Central memory CD8-positive, alpha-beta T cell (primary cell): ENCODE measurements around the gene RIN3.
A peak's percentile ranks its signal among the peaks of the same experiment; 100 is the strongest.

Experiments used
- ATAC-seq: fragments of 150-1000 bp; cut with Tn5 transposase; replicated peaks from 2 replicates; pipeline ENCODE4 v1.10.0; 2022; ENCODE audit warnings: mild to moderate bottlenecking, moderate FRiP score, moderate number of reproducible peaks; ENCODE audit not compliant: poor library complexity, severe bottlenecking; ENCODE audit errors: extremely low read depth
- DNase-seq, 2 donors: peaks; one replicate each; pipeline ENCODE4 v3.0.0; 2021; ENCODE audit warnings: low spot score in 2 of 2
- H3K27ac Mint-ChIP-seq: one replicate; pipeline ENCODE4 v1.8.0; 2022; ENCODE audit warnings: low read depth, mild to moderate bottlenecking, moderate library complexity, mixed read lengths
- H3K27me3 Mint-ChIP-seq: one replicate; pipeline ENCODE4 v1.8.0; 2022; ENCODE audit warnings: mixed read lengths
- H3K36me3 Mint-ChIP-seq: one replicate; pipeline ENCODE4 v1.8.0; 2022; ENCODE audit warnings: mild to moderate bottlenecking, moderate library complexity, mixed read lengths; ENCODE audit not compliant: insufficient read depth
- H3K4me1 Mint-ChIP-seq: one replicate; pipeline ENCODE4 v1.8.0; 2022; ENCODE audit warnings: mixed read lengths
- H3K4me3 Mint-ChIP-seq: one replicate; pipeline ENCODE4 v1.8.0; 2022; ENCODE audit warnings: mild to moderate bottlenecking, moderate library complexity, mixed read lengths
- H3K9me3 Mint-ChIP-seq: one replicate; pipeline ENCODE4 v1.8.0; 2022; ENCODE audit warnings: mixed read lengths

Gene RIN3

DNA sequence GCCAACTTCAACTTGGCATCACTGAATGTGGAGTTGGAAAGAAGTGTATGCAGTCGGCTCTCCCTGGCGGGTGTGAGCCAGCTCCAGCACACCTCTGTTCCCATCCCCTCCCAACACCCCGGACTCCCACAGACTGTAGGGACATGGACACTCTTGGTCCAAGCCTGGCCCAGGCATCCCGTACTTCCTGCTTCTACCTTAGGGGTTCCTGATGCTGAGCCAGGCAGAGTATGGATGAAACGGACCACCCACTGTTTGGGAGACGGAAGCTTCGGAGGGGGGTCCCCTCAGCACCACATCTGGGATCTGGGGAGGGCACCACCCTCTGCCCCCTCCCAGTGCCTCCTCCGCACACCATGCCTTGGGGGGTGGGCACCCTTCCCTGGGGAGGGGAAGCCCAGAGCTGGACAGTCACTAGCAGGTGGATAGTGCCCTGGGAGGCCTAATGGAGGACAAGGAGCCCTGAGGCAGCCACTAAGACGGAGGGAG lies 172.9 kb downstream of the RIN3 start:
- H3K36me3 Mint-ChIP-seq, result peaks cover 21% of the 10 kb centered on the region
- DNase-seq (no peak), ATAC-seq (no peak)
- peaks cover 7% of the 10 kb centered on the region for H3K4me1 Mint-ChIP-seq
- no peaks in the 10 kb centered on the region for H3K27me3 Mint-ChIP-seq
- peak overlapping the region; percentile 19 for H3K27ac Mint-ChIP-seq
- H3K9me3 Mint-ChIP-seq, result no peaks in the 10 kb centered on the region
- H3K4me3 Mint-ChIP-seq, result no peak overlapping the region

DNA sequence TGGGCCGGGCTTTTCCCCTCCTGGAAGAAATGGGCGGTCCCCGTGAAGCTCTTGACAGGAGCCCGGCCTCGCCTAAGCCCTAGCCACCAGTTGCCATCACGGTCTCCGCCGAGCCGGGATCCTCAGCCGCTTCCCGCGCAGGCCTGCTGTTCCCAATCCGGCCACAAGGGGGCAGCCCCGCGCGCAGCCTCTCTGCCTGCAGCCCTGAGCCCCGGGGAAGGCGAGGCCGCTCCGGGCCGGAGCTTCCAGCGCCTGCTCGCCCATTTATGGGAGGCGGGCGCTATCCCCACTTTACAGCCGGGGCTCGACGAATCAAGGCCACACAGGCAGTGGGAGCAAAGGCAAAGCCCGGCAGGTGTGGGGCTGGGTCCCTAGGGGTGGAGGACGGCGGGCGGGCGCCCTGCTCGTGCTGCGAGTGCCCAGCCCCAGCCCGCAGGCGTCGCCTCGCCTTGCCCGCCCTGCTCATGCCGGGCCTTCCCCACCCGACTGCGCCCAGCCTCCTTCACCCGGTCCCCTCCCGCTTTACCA lies 173.4 kb downstream of the RIN3 start:
- DNase-seq (peak in 1 of 2 donors; percentile 60), ATAC-seq (peak; percentile 61)
- H3K4me3 Mint-ChIP-seq, result no peak overlapping the region
- H3K4me1 Mint-ChIP-seq, result peaks cover 6% of the 10 kb centered on the region
- H3K9me3 Mint-ChIP-seq, result no peaks in the 10 kb centered on the region
- H3K36me3 Mint-ChIP-seq, result peaks cover 21% of the 10 kb centered on the region
- no peaks in the 10 kb centered on the region for H3K27me3 Mint-ChIP-seq
- H3K27ac Mint-ChIP-seq, result peak overlapping the region; percentile 19

DNA sequence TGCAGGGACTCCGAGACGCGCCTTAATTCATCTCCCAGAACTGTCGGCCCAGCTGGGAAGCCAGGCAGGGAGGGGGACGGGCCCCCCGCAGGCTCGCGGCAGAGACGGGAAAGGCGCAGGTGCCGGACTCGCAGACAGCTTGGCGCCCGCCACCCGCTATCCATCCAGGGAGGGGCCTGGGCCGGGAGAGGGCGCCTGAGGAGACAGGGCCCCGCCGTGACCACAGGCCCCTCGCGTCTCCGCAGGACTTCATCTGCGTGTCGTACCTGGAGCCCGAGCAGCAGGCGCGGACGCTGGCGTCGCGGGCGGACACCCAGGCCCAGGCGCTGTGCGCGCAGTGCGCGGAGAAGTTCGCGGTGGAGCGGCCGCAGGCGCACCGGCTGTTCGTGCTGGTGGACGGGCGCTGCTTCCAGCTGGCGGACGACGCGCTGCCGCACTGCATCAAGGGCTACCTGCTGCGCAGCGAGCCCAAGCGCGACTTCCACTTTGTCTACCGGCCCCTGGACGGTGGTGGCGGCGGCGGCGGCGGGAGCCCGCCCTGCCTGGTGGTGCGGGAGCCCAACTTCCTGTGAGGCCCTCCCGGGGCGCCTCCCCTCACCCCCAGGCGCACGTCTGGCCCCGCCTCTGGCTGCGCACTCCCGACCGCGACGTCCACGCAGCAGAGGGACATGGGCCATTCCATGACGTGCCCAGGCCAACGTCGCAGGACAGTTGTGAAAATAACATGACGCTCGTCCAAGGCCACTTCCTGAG lies 174.3 kb downstream of the RIN3 start:
- peaks cover 12% of the 10 kb centered on the region for H3K4me1 Mint-ChIP-seq
- H3K27ac Mint-ChIP-seq, result no peak overlapping the region
- peaks cover 21% of the 10 kb centered on the region for H3K36me3 Mint-ChIP-seq

DNA sequence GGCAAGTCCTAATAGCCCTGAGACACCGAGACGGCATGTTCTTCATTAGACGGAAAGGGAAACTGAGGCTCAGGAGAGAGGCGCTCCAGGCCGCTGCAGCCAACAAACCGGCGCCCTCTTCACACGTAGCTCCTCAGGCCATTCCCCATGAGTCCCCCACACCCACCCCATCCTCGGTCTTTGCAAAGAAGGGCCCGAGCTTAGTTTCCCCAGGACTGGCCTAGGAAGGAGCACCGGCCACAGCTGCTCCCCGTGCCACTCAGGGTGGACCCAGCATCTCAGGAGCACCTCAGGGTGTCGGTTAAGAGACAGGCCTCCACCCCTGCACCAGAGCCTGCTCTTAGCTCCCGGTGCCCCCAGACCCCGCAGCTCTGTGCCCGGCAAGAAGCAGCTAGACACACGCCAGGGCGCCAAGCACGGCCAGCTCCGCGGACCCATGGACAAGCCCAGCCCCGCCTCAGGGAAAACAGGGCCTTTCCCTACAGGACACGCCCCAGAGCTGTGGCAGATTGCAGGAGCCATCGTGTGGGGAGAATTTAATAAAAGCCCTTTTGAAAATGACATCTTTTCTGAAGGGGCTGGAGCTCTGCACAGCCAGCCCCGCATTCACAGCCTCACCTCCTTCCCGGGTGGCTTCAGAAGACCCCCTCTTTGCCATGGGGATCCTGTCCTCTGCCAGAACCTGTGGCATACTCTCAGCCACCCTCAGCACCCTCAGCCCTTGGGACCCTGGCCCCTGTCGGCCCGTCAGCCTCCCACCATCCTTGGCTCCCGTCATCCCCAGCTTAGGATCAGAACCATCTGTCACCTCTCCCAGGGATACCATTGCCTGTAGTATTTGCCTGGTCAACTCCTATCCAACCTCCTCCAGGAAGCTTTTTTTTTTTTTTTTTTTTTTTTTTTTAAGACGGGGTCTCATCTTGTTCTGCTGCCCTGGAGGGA lies 175.1 kb downstream of the RIN3 start:
- H3K36me3 Mint-ChIP-seq, result peaks cover 19% of the 10 kb centered on the region
- no peaks in the 10 kb centered on the region for H3K9me3 Mint-ChIP-seq
- peaks cover 19% of the 10 kb centered on the region for H3K4me1 Mint-ChIP-seq
- no peak overlapping the region for H3K4me3 Mint-ChIP-seq
- no peaks in the 10 kb centered on the region for H3K27me3 Mint-ChIP-seq
- no peak overlapping the region for H3K27ac Mint-ChIP-seq
- DNase-seq (no peak), ATAC-seq (no peak)

More for the DNA sequence above, 174.3 kb downstream of the RIN3 start:
- no peak overlapping the region for H3K4me3 Mint-ChIP-seq
- DNase-seq (no peak), ATAC-seq (no peak)
- no peaks in the 10 kb centered on the region for H3K27me3 Mint-ChIP-seq
- H3K9me3 Mint-ChIP-seq, result no peaks in the 10 kb centered on the region

DNA sequence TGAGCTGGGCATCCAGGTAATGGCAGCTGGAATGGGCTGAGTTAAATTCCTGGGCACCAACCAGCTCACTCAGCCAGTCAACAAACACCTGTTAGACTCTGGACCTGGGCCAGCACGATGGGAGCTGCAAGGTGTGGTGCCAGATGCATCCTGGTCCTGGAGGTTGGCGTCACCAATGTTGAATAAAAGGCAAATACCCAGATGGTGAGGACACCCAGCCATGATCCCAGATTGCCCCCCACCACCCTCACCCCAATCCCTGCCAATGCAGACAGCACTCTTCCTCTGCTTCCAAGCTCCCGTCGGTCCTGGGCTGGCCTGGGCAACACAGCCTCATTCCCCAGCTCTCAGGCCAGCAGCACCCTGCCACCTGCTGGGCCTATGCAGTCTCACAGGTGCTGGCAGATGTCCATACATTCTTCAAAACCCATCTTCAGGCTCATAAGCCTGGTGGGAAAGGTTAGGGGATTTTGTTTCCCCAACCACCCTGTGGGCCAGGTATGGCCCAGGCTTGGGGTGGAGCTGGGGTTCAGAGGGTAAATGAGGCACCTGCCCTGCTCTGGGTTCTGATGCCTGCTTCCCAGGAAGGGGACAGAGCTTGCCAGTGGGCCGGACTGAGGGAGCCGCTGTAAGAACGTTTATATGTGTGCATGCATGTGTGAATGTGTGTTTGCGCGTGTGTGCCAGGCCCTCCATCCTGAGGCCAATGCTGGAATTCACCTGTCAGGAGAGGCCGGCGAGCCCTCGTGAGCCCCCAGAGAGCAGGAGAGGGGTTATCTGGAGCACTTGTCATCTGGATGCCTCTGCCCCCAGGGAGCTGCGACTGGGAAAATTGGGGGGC lies 176.8 kb downstream of the RIN3 start:
- peaks cover 27% of the 10 kb centered on the region for H3K4me1 Mint-ChIP-seq
- no peaks in the 10 kb centered on the region for H3K27me3 Mint-ChIP-seq
- H3K27ac Mint-ChIP-seq, result no peak overlapping the region
- H3K9me3 Mint-ChIP-seq, result no peaks in the 10 kb centered on the region
- H3K4me3 Mint-ChIP-seq, result no peak overlapping the region
- peaks cover 15% of the 10 kb centered on the region for H3K36me3 Mint-ChIP-seq
- no peak for DNase-seq
- ATAC-seq, result no peak

DNA sequence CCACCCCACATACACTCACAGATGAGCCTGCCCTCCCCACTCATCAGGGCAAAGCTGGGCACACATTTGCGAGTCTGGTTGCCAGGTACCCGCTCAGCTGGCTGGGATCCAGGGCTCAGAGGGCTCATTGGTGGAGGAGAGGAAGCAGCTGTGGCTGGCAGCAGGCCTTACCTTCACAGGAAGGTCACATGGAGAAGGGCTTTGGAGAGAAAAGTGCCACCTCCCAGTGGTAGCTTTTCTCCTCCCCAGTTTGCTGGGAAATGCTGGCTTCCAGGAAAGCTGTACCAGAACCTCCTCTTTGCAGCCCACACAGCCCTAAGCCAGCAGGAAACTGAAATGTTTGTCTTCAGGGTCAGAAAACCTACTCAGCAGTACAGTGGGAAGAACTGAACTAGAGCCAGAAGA lies 179.2 kb downstream of the RIN3 start:
- no peak for DNase-seq
- no peak overlapping the region for H3K4me3 Mint-ChIP-seq
- H3K27ac Mint-ChIP-seq, result peak overlapping the region; percentile 46
- H3K36me3 Mint-ChIP-seq, result peaks cover 19% of the 10 kb centered on the region
- peak; percentile 36 for ATAC-seq
- H3K4me1 Mint-ChIP-seq, result peaks cover 38% of the 10 kb centered on the region
- H3K27me3 Mint-ChIP-seq, result no peaks in the 10 kb centered on the region
- H3K9me3 Mint-ChIP-seq, result no peaks in the 10 kb centered on the region

DNA sequence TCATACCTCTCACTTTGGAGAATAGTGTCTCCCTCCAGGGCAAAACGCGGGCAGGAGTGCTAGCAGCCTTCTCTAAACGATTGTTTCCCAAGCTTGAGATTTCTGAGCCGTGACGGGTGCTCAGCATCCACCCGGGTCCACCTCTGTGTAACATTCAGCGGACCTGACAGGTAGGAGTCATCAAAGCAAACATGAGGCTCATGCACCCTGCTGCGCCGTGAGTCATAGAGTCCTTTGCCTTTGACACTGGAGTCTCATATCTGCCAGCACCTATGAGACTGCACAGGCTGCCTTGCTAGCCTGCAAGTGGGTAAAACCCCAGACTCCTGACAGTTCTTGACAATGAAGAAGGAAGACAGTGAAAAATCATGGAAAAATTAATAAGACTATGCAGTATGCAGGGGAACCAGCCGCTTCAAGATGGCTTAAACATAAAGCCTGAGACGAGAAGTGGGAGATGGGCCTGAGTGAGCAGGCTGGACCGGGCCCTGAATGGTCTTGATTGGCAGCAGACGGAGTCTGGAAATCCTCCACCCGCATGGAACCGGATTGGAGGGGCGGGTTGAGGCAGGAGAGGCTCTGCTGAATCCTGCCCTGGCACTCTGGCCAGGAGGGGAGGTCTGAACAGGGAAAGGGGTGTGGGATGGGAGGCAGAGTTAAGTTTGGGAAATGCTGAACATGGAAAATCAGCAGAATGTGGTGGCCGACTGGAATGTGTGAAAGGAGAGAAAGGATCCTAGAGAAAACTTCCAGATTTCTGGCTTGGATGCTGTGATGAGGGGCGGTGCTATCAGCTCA lies 180.6 kb downstream of the RIN3 start:
- no peak overlapping the region for H3K27ac Mint-ChIP-seq
- ATAC-seq (no peak), DNase-seq (no peak)
- no peak overlapping the region for H3K4me3 Mint-ChIP-seq
- no peaks in the 10 kb centered on the region for H3K27me3 Mint-ChIP-seq
- no peaks in the 10 kb centered on the region for H3K9me3 Mint-ChIP-seq
- peaks cover 17% of the 10 kb centered on the region for H3K36me3 Mint-ChIP-seq
- H3K4me1 Mint-ChIP-seq, result peaks cover 38% of the 10 kb centered on the region

DNA sequence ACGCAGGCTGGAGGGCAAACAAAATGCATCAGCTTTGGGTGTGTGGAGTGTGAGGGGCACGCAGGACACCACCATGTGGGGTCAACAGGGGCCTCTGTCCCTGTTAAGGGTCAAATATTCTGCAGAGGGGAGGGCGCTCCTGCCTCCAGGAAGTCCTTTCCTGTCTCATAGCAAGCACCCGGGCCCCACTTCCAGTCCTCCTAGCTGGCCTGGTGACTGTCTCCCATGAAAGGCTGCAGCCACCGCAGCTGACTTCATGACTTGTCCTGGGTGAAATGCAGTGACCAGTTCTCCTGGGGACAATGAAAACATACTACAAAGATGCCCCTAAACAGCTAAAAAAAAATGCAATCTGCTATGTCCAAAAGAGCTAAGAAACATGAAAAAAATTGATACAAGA lies 181.2 kb downstream of the RIN3 start:
- Mint-ChIP-seq H3K27ac (no peak overlapping the region), H3K4me1 (peaks cover 38% of the 10 kb centered on the region), H3K27me3 (no peaks in the 10 kb centered on the region), H3K9me3 (no peaks in the 10 kb centered on the region), H3K36me3 (peaks cover 17% of the 10 kb centered on the region), H3K4me3 (no peak overlapping the region)
- no peak for ATAC-seq
- DNase-seq, result no peak

DNA sequence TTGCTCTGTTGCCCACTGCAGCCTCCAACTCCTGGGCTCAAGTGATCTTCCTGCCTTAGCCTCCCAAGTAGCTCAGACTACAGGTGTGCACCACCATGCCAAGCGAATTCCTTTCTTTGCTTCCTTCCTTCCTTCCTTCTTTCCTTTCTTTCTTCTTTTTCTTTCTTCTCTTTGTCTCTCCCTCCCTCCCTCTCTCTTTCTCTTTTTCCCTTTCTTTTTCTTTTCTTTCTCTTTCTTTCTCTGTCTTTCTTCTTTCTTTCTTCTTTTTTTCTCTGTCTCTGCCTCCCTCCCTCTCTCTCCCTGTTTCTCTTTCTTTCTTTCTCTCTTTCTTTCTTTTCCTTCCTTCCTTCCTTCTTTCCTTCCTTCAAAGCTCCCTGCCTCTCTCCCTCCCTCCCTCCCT lies 182.0 kb downstream of the RIN3 start:
- peak overlapping the region; percentile 91 for H3K27ac Mint-ChIP-seq
- H3K4me3 Mint-ChIP-seq, result no peak overlapping the region
- ATAC-seq (no peak), DNase-seq (no peak)
- no peaks in the 10 kb centered on the region for H3K9me3 Mint-ChIP-seq
- no peaks in the 10 kb centered on the region for H3K27me3 Mint-ChIP-seq
- peaks cover 15% of the 10 kb centered on the region for H3K36me3 Mint-ChIP-seq
- peaks cover 38% of the 10 kb centered on the region for H3K4me1 Mint-ChIP-seq

DNA sequence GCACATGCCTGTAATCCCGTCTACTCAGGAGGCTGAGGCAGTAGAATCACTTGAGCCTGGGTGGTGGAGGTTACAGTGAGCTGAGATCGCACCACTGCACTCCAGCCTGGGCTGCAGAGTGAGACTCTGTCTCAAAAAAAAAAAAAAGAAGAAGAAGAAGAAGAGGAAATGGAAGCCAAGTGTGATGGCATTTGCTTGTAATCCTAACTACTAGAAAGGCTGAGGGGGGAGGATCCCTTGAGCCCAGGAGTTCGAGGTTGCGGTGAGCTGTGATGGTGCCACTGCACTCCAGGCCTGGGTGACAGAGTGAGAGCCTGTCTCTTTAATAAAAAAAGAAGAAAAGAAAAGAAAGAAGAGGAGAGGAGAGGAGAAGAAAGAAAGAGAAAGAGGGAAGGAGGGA lies 182.8 kb downstream of the RIN3 start:
- H3K27ac Mint-ChIP-seq, result peak overlapping the region; percentile 91
- H3K36me3 Mint-ChIP-seq, result peaks cover 13% of the 10 kb centered on the region
- DNase-seq (no peak), ATAC-seq (no peak)
- H3K9me3 Mint-ChIP-seq, result no peaks in the 10 kb centered on the region
- peaks cover 38% of the 10 kb centered on the region for H3K4me1 Mint-ChIP-seq
- H3K4me3 Mint-ChIP-seq, result no peak overlapping the region
- H3K27me3 Mint-ChIP-seq, result peaks cover 5% of the 10 kb centered on the region

DNA sequence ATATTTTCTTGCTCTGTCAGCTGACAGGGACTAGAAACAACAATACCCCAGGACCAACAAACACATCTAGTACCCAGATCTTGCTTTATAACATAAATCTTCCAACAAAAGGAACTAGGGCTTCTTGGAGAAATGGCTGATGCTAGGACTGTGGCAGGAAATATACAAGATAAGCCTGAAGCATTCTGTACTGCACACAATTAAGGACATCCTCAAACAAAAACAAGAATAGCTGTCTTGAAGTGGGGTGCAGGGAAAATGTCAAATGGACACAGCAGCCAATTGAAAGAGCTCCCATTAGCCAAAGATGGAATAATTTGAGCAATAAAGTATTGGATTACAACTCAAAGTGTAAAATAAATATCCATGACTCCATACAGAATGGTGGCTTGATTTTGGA lies 184.8 kb downstream of the RIN3 start:
- Mint-ChIP-seq H3K4me1 (peaks cover 26% of the 10 kb centered on the region), H3K4me3 (no peak overlapping the region), H3K9me3 (no peaks in the 10 kb centered on the region), H3K36me3 (peaks cover 13% of the 10 kb centered on the region), H3K27me3 (peaks cover 25% of the 10 kb centered on the region), H3K27ac (no peak overlapping the region)
- DNase-seq (no peak), ATAC-seq (no peak)
